Type B pancreatic cell (in vitro differentiated cells): ENCODE data around the gene SETDB1. TPM values are rescaled to one million over a fixed set of nuclear protein-coding genes. Genes with fewer than 3 reads are reported as not detected.

Experiments
- DNase-seq: peaks from one replicate; pipeline ENCODE4 v3.0.0; 2021; ENCODE audit warnings: mixed read lengths; ENCODE audit not compliant: unreplicated experiment; ENCODE audit errors: extremely low spot score
- H3K27ac Mint-ChIP-seq: 2 replicates; pipeline ENCODE4 v1.8.0; 2021; ENCODE audit warnings: mild to moderate bottlenecking, mixed read lengths
- H3K27me3 Mint-ChIP-seq: 2 replicates; pipeline ENCODE4 v1.8.0; 2021; ENCODE audit warnings: mixed read lengths
- H3K36me3 Mint-ChIP-seq: 2 replicates; pipeline ENCODE4 v1.8.0; 2021; ENCODE audit warnings: mixed read lengths
- H3K4me1 Mint-ChIP-seq: one replicate; pipeline ENCODE4 v1.8.0; 2021; ENCODE audit warnings: mixed read lengths; ENCODE audit not compliant: unreplicated experiment
- H3K4me3 Mint-ChIP-seq: 2 replicates; pipeline ENCODE4 v1.8.0; 2021; ENCODE audit warnings: mild to moderate bottlenecking, mixed read lengths
- H3K9me3 Mint-ChIP-seq: 2 replicates; pipeline ENCODE4 v1.8.0; 2021; ENCODE audit warnings: mixed read lengths
- CTCF ChIP-seq: fragments of 200-600 bp; sonication (generic); conservative IDR thresholded peaks from 2 replicates; pipeline ENCODE4 v1.5.0; 2021; ENCODE audit warnings: antibody characterized with exemption, mild to moderate bottlenecking
- total RNA-seq: library from RNA; stranded (reverse); gene quantifications from 2 replicates; pipeline ENCODE4 v1.2.1, GENCODE V29; 2021; ENCODE audit warnings: low replicate concordance

Gene SETDB1
- total RNA-seq, 1 donor from 2014 or later = 73.8 TPM

GRCh38 chr1:150979092-150980056 is 53.2 kb downstream of the SETDB1 start:
- H3K4me3 Mint-ChIP-seq = peak overlapping the region; percentile 57
- peak; percentile 90 for DNase-seq
- no peaks in the 10 kb centered on the region for H3K9me3 Mint-ChIP-seq
- H3K27me3 Mint-ChIP-seq = no peaks in the 10 kb centered on the region
- no peaks in the 10 kb centered on the region for H3K36me3 Mint-ChIP-seq
- peak; percentile 100 for TF ChIP-seq CTCF
- peak overlapping the region; percentile 67 for H3K27ac Mint-ChIP-seq
- H3K4me1 Mint-ChIP-seq = peaks cover 24% of the 10 kb centered on the region

DNA sequence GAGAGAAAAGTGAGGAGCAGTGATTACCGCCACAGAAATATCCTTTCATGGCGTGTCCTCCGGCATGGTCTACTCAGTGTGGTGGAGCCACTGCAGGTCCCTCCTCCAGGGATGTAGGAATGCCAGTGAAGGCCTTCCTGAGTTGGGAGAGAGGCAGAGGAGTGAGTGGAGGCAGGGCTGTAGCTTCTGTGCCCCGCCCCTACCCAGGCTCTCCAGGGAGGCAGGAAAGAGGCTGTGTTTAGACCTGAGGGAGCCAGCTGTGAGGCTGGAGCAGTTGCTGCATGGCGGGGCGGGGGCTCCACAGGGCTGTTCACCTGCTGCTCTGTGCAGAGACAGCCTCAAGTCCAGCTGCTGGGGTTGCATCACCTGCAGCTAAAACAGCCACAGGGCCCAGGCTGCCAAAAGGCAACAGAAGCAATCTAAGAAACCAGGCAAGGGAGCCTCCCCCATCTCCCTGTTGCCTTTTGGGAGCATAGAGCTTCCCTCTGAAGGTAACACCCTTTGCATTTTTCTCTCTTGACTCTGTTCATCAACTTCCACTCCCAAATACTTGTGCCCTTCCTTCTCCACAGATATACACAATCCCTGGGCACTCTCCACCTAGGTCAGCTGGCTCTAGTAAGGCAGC is 55.1 kb downstream of the SETDB1 start:
- no peak for DNase-seq

DNA sequence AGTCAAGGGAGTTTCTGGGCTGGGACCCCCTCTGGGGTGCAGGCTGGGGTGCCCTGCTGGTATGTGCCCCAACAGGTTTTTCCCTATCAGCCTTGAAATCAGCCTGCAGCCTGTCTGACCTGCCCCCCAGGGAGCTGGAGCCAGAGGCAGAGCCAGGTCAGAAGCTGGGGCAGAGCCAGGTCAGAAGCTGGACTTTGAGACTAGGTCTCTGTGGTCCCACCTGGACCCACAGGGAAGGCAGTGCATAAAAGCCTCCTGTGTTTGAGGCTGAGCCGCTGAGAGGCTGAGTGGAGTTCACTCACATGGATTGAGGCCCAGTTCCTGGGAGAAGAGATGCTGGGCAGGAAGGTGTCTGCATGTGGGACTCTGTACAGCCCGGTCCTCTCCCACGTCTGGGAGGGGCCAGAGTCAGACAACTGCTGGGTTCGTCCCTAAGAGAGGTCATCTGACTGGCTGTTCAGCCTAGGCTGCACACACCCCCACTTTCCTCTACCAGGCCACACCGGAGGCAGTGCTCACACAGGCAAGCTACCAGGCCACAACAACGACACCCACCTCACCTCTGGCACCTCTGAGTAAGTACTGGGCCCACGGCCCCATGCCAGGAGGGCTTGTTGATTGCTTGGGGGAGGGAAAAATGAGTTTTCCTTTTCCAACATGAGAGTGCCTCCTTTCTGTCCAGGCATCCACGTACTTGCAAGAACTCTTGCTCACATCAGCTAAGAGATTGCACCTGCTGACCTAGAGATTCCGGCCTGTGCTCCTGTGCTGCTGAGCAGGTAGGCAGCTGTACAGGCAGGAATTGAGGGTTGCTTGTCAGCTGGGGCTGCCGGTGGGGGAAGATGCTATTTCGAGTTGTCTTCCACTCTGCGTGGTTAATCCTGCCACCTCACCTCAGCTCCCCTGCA is 55.9 kb downstream of the SETDB1 start, which contains the start of gene ANXA9:
ANXA9 (plus strand) TSS at position 488 of the 908 bp plus-strand sequence. CDS start 814 bp downstream, outside the sequence.
- Mint-ChIP-seq H3K9me3 (no peaks in the 10 kb centered on the region), H3K36me3 (no peaks in the 10 kb centered on the region), H3K27ac (peak within 1 kb of the TSS; percentile 95), H3K27me3 (no peaks in the 10 kb centered on the region), H3K4me3 (peak within 1 kb of the TSS; percentile 61), H3K4me1 (peaks cover 20% of the 10 kb centered on the region)
- no peak for TF ChIP-seq CTCF
- DNase-seq = no peak

More for the DNA sequence above, 55.1 kb downstream of the SETDB1 start:
- Mint-ChIP-seq H3K4me1 (peaks cover 24% of the 10 kb centered on the region), H3K9me3 (no peaks in the 10 kb centered on the region), H3K27ac (peak overlapping the region; percentile 95), H3K4me3 (peak overlapping the region; percentile 61), H3K36me3 (no peaks in the 10 kb centered on the region), H3K27me3 (no peaks in the 10 kb centered on the region)
- TF ChIP-seq CTCF = no peak

DNA sequence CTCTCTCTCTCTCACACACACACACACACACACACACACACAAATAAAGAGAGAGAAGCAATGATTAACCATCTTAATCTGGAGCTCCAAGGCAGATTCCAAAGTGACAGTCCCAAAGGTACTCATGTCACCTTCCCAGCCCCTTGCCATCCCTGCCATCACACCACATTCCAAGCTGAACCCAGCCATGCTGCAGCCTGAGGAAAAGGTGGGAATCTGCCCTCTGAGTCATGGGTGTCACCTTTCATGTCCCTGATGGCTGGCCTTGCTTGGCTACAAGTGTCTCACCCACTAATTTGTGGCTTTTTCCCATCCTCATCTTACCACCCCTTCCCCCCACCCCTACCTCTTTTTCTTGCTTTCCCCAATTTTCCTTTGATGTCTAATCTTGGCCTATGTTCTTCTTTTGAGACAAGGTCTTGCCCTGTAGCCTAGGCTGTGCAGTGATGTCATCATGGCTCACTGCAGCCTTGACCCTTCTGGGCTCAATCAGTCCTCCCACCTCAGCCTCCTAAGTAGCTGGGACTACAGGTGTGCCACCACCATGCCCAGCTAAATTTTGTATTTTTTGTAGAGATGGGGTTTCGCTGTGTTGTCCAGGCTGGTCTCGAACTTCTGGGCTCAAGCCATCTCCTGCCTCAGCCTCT is 59.1 kb downstream of the SETDB1 start:
- no peaks in the 10 kb centered on the region for H3K9me3 Mint-ChIP-seq
- no peak overlapping the region for H3K4me3 Mint-ChIP-seq
- TF ChIP-seq CTCF = no peak
- no peak overlapping the region for H3K27ac Mint-ChIP-seq
- peaks cover 14% of the 10 kb centered on the region for H3K4me1 Mint-ChIP-seq
- DNase-seq = no peak
- no peaks in the 10 kb centered on the region for H3K36me3 Mint-ChIP-seq
- no peaks in the 10 kb centered on the region for H3K27me3 Mint-ChIP-seq

- Mint-ChIP-seq H3K4me1 (no peaks in the 10 kb centered on the region), H3K4me3 (no peak overlapping the region), H3K27me3 (no peaks in the 10 kb centered on the region), H3K27ac (no peak overlapping the region), H3K36me3 (no peaks in the 10 kb centered on the region), H3K9me3 (no peaks in the 10 kb centered on the region)
- no peak for DNase-seq
- TF ChIP-seq CTCF = no peak
Measured at GRCh38 chr1:150987924-150988323, 61.8 kb downstream of the SETDB1 start.
